Right kidney (tissue), 1 donor: ENCODE data around the gene TBX6.
A peak's percentile ranks its signal among the peaks of the same experiment; 100 is the strongest.

ENCODE experiments used
- DNase-seq: peaks from one replicate; pipeline ENCODE4 v3.0.0-alpha.2; 2016

Gene TBX6

DNA sequence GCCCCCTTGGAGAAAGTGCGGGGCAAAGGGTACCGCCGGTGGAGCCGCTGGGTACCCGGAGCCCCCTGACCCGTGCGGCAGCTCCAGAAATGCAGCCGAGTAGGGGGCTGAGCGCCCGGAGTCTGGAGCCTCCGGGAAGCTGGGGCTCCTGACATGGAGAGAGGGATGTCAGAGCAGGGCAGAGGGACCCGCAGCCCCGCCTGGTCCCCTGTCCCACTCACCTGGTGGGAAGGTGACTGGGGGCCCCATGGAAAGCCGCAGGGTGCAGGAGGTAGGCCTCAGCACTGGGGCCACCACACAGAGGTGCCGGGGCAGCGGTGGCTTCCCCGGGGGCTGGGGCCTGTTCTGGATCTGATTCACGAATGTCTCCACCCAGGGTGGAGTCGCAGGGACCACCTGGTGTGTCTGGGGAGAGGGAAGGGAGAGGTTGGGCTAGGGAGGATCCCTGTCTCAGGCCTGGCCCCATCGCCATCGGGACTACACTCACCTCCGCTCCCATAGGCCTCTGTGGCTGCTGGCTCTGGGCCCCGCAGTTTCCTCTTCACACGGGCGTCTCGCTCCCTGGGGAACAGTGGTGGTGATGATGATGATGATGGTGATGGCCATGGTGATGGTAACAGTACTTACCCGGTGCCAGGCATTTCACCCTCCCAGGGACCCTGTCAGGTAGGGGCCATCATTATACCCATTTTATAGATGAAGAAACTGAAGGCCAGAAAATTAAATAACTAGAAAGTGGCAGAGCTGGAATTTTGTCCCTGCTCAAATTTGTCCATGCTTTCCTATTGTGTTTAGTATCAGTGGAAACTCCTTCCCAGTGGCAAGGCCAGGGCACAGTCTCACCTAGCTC is 5.2 kb downstream of the TBX6 start:
- no peak for DNase-seq

- DNase-seq, result no peak
Measured at GRCh38 chr16:30085820-30086219, 5.9 kb downstream of the TBX6 start.

DNA sequence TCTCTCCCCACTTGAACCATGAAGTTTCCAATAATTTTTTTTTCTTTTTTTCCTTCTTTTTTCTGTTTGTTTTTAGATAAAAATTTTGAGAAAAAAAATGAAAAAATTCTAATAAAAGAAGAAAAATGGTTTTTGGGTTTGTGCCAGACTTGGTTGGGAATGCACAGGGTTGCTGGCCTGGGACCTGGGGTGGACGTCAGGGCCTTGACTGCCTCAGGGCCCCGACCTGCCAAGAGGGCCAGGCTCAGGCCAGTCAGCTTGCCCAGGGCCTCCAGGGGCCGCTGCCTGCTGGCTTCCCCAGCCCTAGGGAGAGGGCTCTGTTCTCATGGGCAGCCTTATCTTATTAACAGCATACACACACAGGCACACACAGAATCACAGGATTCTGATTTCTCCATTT is 6.5 kb downstream of the TBX6 start:
- DNase-seq, result no peak

DNA sequence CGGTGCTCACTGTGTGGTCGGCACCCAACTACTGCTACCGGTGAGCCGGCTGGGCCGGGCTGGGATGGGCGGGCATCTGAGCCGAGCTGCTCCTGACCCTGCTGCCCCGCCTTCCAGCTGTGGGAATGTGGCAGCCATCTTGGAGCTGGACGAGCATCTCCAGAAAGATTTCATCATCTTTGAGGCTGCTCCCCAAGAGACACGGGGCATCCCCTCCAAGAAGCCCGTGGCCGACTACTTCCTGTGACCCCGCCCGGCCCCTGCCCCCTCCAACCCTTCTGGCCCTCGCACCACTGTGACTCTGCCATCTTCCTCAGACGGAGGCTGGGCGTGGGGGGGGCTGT is 6.9 kb downstream of the TBX6 start:
- DNase-seq, result no peak

DNA sequence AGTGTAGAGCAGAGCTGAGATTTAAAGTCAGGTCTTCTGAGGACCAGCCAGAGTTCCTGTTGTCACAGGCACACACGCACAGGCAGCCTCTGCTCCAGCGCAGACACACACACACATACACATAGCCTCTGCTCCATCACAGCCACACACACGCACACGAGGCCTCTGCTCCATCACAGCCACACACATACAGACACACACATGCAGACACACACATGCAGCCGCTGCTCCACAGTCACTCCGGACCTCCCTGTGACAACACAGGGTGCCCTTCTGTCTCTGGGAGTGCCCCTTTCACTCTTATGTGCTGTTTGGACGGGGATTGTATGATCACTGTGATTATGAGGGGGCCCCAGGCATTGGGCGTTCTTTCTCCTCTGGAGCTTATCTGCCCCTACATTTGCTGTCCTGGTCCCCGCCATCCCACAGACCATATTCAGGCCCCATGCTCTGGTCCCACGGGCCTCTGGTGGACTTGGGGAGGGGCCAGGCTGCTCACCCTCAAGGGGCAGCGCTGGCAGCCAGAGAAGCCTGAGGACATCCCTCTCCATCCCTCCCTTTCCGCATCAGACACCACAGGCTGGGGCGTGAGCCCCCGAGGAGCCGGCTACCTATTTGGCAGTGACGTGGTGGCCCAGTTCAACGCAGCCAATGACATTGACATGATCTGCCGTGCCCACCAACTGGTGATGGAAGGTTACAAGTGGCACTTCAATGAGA is 7.5 kb downstream of the TBX6 start:
- DNase-seq, result no peak

DNA sequence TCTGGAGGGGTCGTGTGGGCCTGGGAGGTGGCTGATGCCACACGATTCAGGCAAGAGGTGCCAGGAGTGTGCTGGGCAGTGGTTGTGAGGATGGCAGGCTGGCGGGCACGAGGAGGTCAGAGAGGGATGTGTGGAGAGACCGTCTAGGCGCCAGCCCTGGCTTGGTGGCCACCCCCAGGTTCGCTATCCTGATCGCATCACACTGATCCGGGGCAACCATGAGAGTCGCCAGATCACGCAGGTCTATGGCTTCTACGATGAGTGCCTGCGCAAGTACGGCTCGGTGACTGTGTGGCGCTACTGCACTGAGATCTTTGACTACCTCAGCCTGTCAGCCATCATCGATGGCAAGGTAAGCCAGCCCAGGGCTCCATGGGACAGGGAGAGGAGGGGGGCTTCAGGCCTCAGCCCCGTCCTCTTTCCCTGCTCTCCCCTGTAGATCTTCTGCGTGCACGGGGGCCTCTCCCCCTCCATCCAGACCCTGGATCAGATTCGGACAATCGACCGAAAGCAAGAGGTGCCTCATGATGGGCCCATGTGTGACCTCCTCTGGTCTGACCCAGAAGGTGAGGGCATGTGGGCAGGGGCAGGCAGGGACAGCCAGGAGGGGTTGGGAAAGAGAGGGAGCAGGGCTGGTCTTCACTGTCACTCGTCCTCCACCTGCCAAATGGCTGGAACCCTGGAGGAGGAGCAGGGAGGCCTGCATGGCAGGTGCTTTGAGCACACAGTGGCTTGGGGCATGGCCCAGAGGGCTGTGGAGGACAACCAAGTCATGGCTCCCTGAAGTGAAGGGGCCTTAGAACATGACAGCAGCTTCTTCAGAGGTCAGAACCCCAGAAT is 8.3 kb downstream of the TBX6 start:
- no peak for DNase-seq

DNA sequence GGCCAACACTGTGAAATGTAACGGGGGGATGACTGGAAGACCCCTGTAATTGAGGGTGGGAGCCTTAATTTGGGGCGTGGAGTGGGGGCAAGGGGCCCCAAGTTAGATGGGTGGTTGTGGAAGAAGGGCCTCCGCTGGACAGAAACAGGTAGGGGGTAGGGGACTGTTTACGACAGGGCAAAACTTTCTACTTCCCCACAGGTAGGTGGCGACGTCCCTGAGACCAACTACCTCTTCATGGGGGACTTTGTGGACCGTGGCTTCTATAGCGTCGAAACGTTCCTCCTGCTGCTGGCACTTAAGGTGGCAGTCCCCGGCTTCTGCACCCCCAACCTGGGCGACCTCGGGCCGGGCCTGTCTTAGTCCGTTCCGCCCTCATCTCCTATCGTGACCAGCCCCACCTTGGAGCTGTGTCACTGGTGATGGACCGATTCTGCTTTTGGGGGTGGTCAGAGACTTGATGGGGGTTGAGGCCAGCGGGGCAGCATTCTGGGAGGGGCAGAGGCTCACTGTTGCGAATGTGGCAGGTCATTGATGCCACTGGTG is 9.1 kb downstream of the TBX6 start:
- no peak for DNase-seq

DNA sequence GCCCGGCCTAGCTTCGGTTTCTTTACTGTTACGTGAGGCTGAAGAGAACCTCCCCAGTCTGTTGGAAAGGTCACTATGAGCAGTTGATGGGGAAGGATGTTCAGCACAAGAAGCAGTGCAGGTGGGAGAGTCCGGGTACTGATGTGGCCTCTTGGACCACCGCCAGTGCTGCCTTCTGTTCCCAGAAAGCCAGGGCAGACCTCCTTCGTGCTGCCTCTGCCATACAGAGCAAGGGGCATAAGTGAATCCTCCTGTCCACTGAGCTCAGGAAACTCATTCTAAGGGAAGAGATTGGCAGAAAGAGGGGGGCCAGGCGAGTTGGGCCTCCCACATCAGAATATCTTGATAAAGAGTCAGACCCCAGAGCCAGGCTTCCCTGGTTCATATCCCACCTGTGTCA is 12.2 kb downstream of the TBX6 start:
- no peak for DNase-seq

GRCh38 chr16:30078744-30079143 is 13.0 kb downstream of the TBX6 start:
- DNase-seq, result no peak

DNA sequence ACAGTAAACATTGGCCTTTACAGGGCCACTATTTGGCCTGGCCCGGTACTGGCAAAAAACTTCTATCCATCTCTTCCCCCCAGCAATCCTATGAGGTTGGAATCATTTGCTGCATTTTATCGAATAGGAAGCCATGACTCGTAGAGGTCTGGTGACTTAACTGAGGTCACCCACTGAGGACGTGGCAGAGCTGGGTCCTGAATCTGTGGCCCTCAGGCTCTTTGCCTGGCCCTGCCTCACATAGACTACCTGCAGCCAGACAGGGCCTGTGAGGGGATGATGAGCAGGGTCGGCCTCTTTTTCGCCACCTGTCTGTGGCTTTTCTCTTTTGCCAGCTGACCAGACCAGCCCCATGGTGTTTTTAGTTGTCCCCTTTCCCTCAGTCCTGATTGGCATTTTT is 14.1 kb downstream of the TBX6 start:
- DNase-seq, result no peak

GRCh38 chr16:30076276-30076791 is 15.4 kb downstream of the TBX6 start:
- DNase-seq, result no peak

- DNase-seq, result peak; percentile 86
Measured at GRCh38 chr16:30075503-30076275, 16.0 kb downstream of the TBX6 start, which contains the start of gene PPP4C. TSS of gene PPP4C (plus strand) at chr16:30075994. CDS start at chr16:30076378, 384 bp downstream.

- no peak for DNase-seq
Measured at GRCh38 chr16:30070490-30070889, 21.2 kb downstream of the TBX6 start.

DNA sequence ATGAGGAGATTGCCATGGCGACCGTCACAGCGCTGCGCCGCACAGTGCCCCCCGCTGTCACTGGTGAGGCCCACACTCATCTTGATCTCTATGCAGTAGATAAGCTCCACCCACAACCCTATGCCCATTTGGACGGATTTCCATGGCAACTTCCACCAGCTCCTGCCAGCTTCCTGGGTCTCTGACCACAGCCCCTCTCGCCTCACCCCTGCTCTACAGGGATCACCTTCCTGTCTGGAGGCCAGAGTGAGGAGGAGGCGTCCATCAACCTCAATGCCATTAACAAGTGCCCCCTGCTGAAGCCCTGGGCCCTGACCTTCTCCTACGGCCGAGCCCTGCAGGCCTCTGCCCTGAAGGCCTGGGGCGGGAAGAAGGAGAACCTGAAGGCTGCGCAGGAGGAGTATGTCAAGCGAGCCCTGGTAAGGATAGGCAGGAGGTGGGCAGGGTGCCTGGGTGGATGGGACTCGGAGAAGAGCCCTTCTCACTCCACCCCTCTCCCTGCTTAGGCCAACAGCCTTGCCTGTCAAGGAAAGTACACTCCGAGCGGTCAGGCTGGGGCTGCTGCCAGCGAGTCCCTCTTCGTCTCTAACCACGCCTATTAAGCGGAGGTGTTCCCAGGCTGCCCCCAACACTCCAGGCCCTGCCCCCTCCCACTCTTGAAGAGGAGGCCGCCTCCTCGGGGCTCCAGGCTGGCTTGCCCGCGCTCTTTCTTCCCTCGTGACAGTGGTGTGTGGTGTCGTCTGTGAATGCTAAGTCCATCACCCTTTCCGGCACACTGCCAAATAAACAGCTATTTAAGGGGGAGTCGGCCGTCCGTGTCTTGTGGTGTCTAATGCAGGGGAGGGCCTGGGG is 21.9 kb downstream of the TBX6 start:
- DNase-seq, result no peak

- DNase-seq, result no peak
Measured at GRCh38 chr16:30068750-30069610, 22.7 kb downstream of the TBX6 start.

DNA sequence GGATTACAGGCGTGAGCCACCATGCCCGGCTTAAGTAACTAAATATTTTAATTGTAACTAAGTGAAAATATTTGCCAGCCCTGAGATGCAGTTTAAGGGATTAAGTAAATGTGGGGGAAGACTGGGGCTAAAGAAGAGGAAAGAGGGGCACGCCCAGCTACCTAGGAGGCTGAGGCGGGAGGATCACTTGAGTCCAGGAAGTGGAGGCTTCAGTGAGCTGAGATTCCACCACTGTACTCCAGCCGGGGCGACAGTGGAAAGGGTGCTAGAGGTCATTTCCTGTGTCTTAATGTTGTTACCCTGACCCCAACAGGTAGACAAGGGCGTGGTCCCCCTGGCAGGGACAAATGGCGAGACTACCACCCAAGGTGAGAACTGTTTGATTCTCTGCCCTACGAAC is 23.4 kb downstream of the TBX6 start:
- no peak for DNase-seq

GRCh38 chr16:30067584-30067916 is 24.2 kb downstream of the TBX6 start:
- no peak for DNase-seq

DNA sequence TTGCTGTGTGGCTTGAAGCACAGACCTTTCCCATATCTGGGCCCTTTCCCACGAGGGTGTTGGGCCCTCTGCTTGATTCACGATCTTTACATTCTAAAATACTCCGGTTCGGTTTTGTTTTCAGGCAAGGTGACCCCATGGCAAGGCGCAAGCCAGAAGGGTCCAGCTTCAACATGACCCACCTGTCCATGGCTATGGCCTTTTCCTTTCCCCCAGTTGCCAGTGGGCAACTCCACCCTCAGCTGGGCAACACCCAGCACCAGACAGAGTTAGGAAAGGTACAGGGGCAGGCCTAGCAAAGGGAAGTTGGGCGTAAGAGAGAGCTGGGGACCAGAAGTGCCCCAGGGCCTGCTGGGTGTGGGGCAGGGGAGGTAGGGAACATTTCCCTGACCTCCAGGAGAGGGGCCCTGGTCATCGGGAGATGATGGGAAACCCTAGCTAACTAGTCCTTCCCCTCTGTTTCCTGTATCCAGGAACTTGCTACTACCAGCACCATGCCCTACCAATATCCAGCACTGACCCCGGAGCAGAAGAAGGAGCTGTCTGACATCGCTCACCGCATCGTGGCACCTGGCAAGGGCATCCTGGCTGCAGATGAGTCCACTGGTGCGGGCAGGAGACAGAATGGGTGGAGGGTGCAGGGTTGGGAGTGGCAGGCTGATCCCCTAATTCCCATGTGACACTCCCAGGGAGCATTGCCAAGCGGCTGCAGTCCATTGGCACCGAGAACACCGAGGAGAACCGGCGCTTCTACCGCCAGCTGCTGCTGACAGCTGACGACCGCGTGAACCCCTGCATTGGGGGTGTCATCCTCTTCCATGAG is 24.8 kb downstream of the TBX6 start:
- no peak for DNase-seq
